HepG2 (cell line): ENCODE measurements around the gene NKD1.

Source experiments
- CEBPZ ChIP-seq: IDR thresholded peaks from 2 replicates; pipeline ENCODE4 v1.6.1; 2012; ENCODE audit warnings: low read length, improper control_type of control experiment
- CREB1 ChIP-seq, 2 experiments: fragments of 450-650 bp in 1 of 2; IDR thresholded peaks; 2 replicates each; pipeline ENCODE4 v1.6.1; 2016 to 2017; ENCODE audit warnings: control low read depth in 1 of 2, mild to moderate bottlenecking in 1 of 2, missing compliant biosample characterization in 1 of 2, missing genetic modification characterization in 1 of 2
- CTCF ChIP-seq: sonication (generic); formaldehyde crosslinking; IDR thresholded peaks from 2 replicates; pipeline ENCODE4 v1.5.0; 2020; ENCODE audit warnings: mild to moderate bottlenecking, missing genetic modification reagents, moderate library complexity
- GABPA ChIP-seq, 2 experiments: IDR thresholded peaks; 2 replicates each; pipeline ENCODE4 v1.6.1; 2011 to 2016; ENCODE audit warnings: low read depth in 2 of 2, low read length in 1 of 2, missing biosample characterization in 1 of 2, missing genetic modification characterization in 1 of 2
- MAX ChIP-seq: IDR thresholded peaks from 2 replicates; pipeline ENCODE4 v1.6.1; 2012; ENCODE audit warnings: inconsistent platforms
- MTF2 ChIP-seq: sonication (generic); formaldehyde crosslinking; IDR thresholded peaks from 2 replicates; pipeline ENCODE4 v1.5.0; 2020; ENCODE audit warnings: missing genetic modification reagents, borderline replicate concordance
- NRL ChIP-seq: sonication (generic); formaldehyde crosslinking; IDR thresholded peaks from 2 replicates; pipeline ENCODE4 v1.5.0; 2020; ENCODE audit warnings: missing genetic modification reagents, mild to moderate bottlenecking, moderate library complexity, borderline replicate concordance
- PITX1 ChIP-seq: sonication (generic); formaldehyde crosslinking; IDR thresholded peaks from 2 replicates; pipeline ENCODE4 v1.5.1; 2020; ENCODE audit warnings: mild to moderate bottlenecking, missing genetic modification reagents
- RBFOX2 ChIP-seq: fragments of 200-400 bp; formaldehyde crosslinking; IDR thresholded peaks from 2 replicates; pipeline ENCODE4 v1.6.1; 2017; ENCODE audit warnings: low read depth, mild to moderate bottlenecking, low read length
- ZC3H4 ChIP-seq: sonication (generic); formaldehyde crosslinking; IDR thresholded peaks from 2 replicates; pipeline ENCODE4 v1.4.0; 2020; ENCODE audit warnings: missing genetic modification reagents, borderline replicate concordance
- ZFP36 ChIP-seq: fragments of 150-350 bp; IDR thresholded peaks from 2 replicates; pipeline ENCODE4 v1.6.1; 2018; ENCODE audit warnings: borderline replicate concordance, low read length, low read depth; ENCODE audit not compliant: partially characterized antibody
- ZNF12 ChIP-seq: sonication (generic); formaldehyde crosslinking; IDR thresholded peaks from 2 replicates; pipeline ENCODE4 v1.5.0; 2020; ENCODE audit warnings: missing genetic modification reagents
- ZNF260 ChIP-seq: sonication (generic); formaldehyde crosslinking; IDR thresholded peaks from 2 replicates; pipeline ENCODE4 v1.4.0; 2020; ENCODE audit warnings: missing genetic modification reagents, low read depth, mild to moderate bottlenecking, borderline replicate concordance
- ZSCAN30 ChIP-seq: sonication (generic); formaldehyde crosslinking; IDR thresholded peaks from 2 replicates; pipeline ENCODE4 v1.5.0; 2020; ENCODE audit warnings: mild to moderate bottlenecking, missing genetic modification reagents

GRCh38 chr16:50537533-50538290, 10.5 kb upstream of the NKD1 start:
- TF ChIP-seq CEBPZ (no peak), ZNF12 (no peak), ZFP36 (no peak), ZSCAN30 (CRISPR knock-in tag) (no peak), CTCF (no peak), ZNF260 (no peak), MTF2 (CRISPR knock-in tag) (no peak), NRL (CRISPR knock-in tag) (no peak), GABPA (IDR thresholded peaks at IDR 0.05; ENCODE audit: low read depth, low read length) (no peak), GABPA (CRISPR knock-in tag; IDR thresholded peaks at IDR 0.05; ENCODE audit: low read depth) (no peak), RBFOX2 (no peak), ZC3H4 (CRISPR knock-in tag) (0 out of 2 replicates have a peak, but pooled peaks have one; percentile 19), CREB1 (IDR thresholded peaks at IDR 0.05) (no peak), CREB1 (CRISPR knock-in tag; IDR thresholded peaks at IDR 0.05) (no peak), MAX (no peak), PITX1 (CRISPR knock-in tag) (no peak)
